ENCODE results near the gene NBPF14.
"Not testable (repeated sequence)": the region's sequence is repeated elsewhere in the genome, so short reads cannot be mapped to it uniquely, and the experiment has no call there.

The NBPF14 gene

DNA sequence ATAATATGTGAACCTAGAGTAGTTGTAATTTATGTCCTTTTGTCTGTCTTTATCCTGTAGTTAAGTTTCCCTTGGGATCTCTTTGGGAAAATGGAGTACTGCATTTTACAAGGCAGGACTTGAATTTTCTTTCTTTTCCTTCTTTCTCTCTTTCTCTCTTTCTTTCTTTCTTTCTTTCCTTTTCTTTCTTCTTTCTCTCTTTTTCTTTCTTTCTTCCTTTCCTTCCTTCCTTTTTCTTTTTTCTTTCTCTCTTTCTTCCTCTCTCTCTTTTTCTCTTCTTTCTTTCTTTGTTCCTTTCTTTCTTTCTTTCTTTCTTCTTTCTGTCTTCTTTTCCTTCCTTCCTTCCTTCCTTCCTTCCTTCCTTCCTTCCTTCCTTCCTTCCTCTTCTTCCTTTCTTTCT, 101.9 kb downstream of the NBPF14 start:
- H3K36me3 Mint-ChIP-seq (ENCODE audit: low read depth); H3K4me1 Mint-ChIP-seq (ENCODE audit: low read depth); H3K4me3 Mint-ChIP-seq; H3K9me3 Mint-ChIP-seq; DNase-seq; H3K27me3 Mint-ChIP-seq; H3K27ac Mint-ChIP-seq: not testable (repeated sequence)

- peaks cover 10% of the 10 kb centered on the region for H3K4me1 Mint-ChIP-seq (ENCODE audit: low read depth)
- DNase-seq; H3K9me3 Mint-ChIP-seq; H3K4me3 Mint-ChIP-seq; H3K36me3 Mint-ChIP-seq (ENCODE audit: low read depth); H3K27ac Mint-ChIP-seq; H3K27me3 Mint-ChIP-seq: not testable (repeated sequence)
These were observed 112.8 kb downstream of the NBPF14 start, which contains the start of gene PPIAL4G for GRCh38 chr1:148483029-148483428. PPIAL4G (minus strand) TSS chr1:148483302; CDS start chr1:148483252, 50 bp downstream.

All from activated T-cell treated with anti-CD3 and anti-CD28 coated beads, Interleukin-2, amount 50 U/mL, for 24 hours (primary cell).